ENCODE measurements around the gene AGPS.

AGPS gene

DNA sequence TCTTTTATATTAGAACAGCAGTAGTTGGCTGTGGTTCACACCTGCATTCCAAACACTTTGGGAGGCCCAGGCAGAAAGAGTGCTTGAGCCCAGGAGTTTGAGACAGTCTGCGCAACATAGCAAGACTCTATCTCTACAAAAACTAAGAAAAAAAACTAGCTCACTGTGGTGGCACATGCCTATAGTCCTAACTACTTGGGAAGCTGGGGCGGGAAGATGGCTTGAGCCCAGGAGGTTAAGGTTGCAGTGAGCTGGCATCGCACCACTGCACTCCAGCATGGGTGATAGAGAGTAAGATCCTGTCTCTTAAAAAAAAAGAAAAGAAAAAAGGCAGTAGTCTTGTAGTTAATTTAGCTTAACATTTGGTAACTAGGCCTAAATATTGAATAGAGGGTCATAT is 136.6 kb downstream of the AGPS start:
- no peaks in the 10 kb centered on the region for H3K27me3 ChIP-seq (ENCODE audit: insufficient read depth, low read depth, severe bottlenecking)
- TF ChIP-seq, protein P1, sequence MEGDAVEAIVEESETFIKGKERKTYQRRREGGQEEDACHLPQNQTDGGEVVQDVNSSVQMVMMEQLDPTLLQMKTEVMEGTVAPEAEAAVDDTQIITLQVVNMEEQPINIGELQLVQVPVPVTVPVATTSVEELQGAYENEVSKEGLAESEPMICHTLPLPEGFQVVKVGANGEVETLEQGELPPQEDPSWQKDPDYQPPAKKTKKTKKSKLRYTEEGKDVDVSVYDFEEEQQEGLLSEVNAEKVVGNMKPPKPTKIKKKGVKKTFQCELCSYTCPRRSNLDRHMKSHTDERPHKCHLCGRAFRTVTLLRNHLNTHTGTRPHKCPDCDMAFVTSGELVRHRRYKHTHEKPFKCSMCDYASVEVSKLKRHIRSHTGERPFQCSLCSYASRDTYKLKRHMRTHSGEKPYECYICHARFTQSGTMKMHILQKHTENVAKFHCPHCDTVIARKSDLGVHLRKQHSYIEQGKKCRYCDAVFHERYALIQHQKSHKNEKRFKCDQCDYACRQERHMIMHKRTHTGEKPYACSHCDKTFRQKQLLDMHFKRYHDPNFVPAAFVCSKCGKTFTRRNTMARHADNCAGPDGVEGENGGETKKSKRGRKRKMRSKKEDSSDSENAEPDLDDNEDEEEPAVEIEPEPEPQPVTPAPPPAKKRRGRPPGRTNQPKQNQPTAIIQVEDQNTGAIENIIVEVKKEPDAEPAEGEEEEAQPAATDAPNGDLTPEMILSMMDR (IDR thresholded peaks at IDR 0.05; ENCODE audit: low read depth, low read length): no peak
- no peak for DNase-seq
- no peak overlapping the region for H3K4me3 ChIP-seq (ENCODE audit: low read depth, low read length)
- peaks cover 2% of the 10 kb centered on the region for H3K36me3 ChIP-seq
- no peaks in the 10 kb centered on the region for H3K9me3 ChIP-seq (ENCODE audit: severe bottlenecking)
- H3K27ac ChIP-seq: no peak overlapping the region

GRCh38 chr2:177530561-177530960 is 138.0 kb downstream of the AGPS start:
- Histone ChIP-seq H3K9me3 (ENCODE audit: severe bottlenecking) (no peaks in the 10 kb centered on the region), H3K27ac (no peak overlapping the region; the same call in 1 of the 2 replicates), H3K27me3 (ENCODE audit: insufficient read depth, low read depth, severe bottlenecking) (no peaks in the 10 kb centered on the region), H3K4me3 (ENCODE audit: low read depth, low read length) (no peak overlapping the region), H3K36me3 (no peaks in the 10 kb centered on the region; the same call in 1 of the 2 replicates)
- TF ChIP-seq, protein P1 (IDR thresholded peaks at IDR 0.05; ENCODE audit: low read depth, low read length): no peak
- DNase-seq: no peak

DNA sequence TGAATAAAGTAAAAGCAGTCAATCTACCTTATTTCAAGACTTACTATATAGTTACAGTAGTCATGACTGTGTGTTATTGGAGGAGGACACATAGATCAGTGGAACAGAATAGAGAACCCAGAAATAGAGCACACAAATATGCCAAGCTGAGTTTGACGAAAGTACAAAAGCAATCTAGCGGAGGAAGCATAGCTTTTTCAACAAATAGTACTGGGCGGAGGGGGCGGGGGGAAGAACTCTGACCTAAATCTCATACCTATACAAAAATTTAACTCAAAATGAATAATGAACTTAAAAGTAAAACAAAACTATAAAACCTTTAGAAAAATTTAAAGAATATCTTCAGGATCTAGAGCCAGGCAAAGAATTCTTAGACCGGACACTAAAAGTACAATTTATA is 139.1 kb downstream of the AGPS start:
- TF ChIP-seq, protein P1 (IDR thresholded peaks at IDR 0.05; ENCODE audit: low read depth, low read length): no peak
- H3K9me3 ChIP-seq (ENCODE audit: severe bottlenecking): no peaks in the 10 kb centered on the region
- H3K4me3 ChIP-seq (ENCODE audit: low read depth, low read length): no peak overlapping the region
- no peak for DNase-seq
- H3K27me3 ChIP-seq (ENCODE audit: insufficient read depth, low read depth, severe bottlenecking): no peaks in the 10 kb centered on the region
- no peak overlapping the region for H3K27ac ChIP-seq
- no peaks in the 10 kb centered on the region; the same call in 1 of the 2 replicates for H3K36me3 ChIP-seq

DNA sequence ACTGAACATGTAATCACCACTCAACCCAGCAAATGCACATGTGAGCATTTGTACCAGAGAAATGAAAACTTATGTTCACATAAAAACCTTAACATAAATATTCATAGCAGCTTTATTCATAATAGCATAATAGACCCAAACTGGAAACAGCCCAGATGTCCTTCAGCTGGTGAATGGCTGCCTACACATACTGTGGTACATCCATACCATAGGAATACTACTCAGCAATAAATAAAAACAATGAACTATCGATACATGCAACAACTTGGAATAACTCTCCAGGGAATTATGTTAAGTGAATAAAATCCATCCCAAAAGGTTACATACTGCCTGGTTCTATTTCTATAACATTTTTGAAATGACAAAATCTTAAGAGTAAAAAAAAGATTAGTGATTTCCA is 140.0 kb downstream of the AGPS start:
- no peak overlapping the region for H3K4me3 ChIP-seq (ENCODE audit: low read depth, low read length)
- no peak overlapping the region for H3K27ac ChIP-seq
- DNase-seq: no peak
- no peaks in the 10 kb centered on the region for H3K27me3 ChIP-seq (ENCODE audit: insufficient read depth, low read depth, severe bottlenecking)
- no peaks in the 10 kb centered on the region for H3K36me3 ChIP-seq
- TF ChIP-seq, protein P1 (IDR thresholded peaks at IDR 0.05; ENCODE audit: low read depth, low read length): no peak
- no peaks in the 10 kb centered on the region for H3K9me3 ChIP-seq (ENCODE audit: severe bottlenecking)

DNA sequence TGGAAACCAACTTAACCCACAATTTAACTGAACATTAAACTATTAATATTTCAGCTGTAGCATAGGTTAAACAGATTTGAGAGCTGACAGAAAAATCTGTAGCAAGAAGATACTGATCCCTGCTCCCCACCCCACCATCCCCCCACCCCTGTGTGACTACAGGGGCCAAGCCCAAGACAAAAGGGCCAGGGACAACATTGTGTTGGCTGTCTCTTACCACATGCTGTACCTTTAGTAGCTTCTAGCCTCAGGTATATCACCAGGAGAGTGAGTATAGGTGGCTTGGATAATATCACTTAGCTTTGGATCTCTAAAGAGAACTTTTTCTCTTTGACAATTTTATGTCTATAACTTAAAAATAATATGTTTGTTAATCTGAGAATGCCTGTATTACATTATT is 140.7 kb downstream of the AGPS start:
- TF ChIP-seq, protein P1 (IDR thresholded peaks at IDR 0.05; ENCODE audit: low read depth, low read length): no peak
- H3K4me3 ChIP-seq (ENCODE audit: low read depth, low read length): no peak overlapping the region
- H3K36me3 ChIP-seq: no peaks in the 10 kb centered on the region; the same call in 1 of the 2 replicates
- no peak for DNase-seq
- H3K9me3 ChIP-seq (ENCODE audit: severe bottlenecking): no peaks in the 10 kb centered on the region
- H3K27ac ChIP-seq: no peak overlapping the region
- no peaks in the 10 kb centered on the region for H3K27me3 ChIP-seq (ENCODE audit: insufficient read depth, low read depth, severe bottlenecking)

GRCh38 chr2:177535000-177535399 is 142.4 kb downstream of the AGPS start:
- Histone ChIP-seq H3K27me3 (ENCODE audit: insufficient read depth, low read depth, severe bottlenecking) (no peaks in the 10 kb centered on the region), H3K36me3 (no peaks in the 10 kb centered on the region; the same call in 1 of the 2 replicates), H3K4me3 (ENCODE audit: low read depth, low read length) (no peak overlapping the region), H3K9me3 (ENCODE audit: severe bottlenecking) (no peaks in the 10 kb centered on the region), H3K27ac (no peak overlapping the region)
- DNase-seq: no peak
- TF ChIP-seq, protein P1 (IDR thresholded peaks at IDR 0.05; ENCODE audit: low read depth, low read length): no peak
